ENCODE data around the gene CBX3. TPM values are rescaled to one million over a fixed set of nuclear protein-coding genes. Genes with fewer than 3 reads are reported as not detected.
"Not testable (repeated sequence)": the region's sequence is repeated elsewhere in the genome, so short reads cannot be mapped to it uniquely, and the experiment has no call there.

Gene CBX3
- polyA plus RNA-seq (ENCODE audit: insufficient read depth in 1 of 5, insufficient read length in 5 of 5, low replicate concordance in 1 of 5): 100 to 1,000 TPM; 244 to 380 (median 298) TPM
- long read RNA-seq, donor 1, transcript CBX3-202 (6 exons, 1,857 nt): major isoform, 95 of 210 reads
- long read RNA-seq, donor 1, transcript CBX3-201 (6 exons, 2,128 nt): minor isoform, 6 of 210 reads
- long read RNA-seq, donor 1, transcript CBX3-206 (3 exons, 860 nt): minor isoform, 24 of 210 reads
- long read RNA-seq, donor 1, partial matches to known transcripts: 57 of 210 reads
- long read RNA-seq, donor 1, other reads (novel, unspliced or antisense): 24 of 210 reads
- long read RNA-seq, donor 2, transcript CBX3-202 (6 exons, 1,857 nt): major isoform, 94 of 200 reads
- long read RNA-seq, donor 2, transcript CBX3-206 (3 exons, 860 nt): minor isoform, 21 of 200 reads
- long read RNA-seq, donor 2, transcript CBX3-201 (6 exons, 2,128 nt): minor isoform, 7 of 200 reads
- long read RNA-seq, donor 2, partial matches to known transcripts: 68 of 200 reads
- long read RNA-seq, donor 2, other reads (novel, unspliced or antisense): 6 of 200 reads
- long read RNA-seq, donor 3, transcript CBX3-203 (6 exons, 1,717 nt): minor isoform, 6 of 141 reads
- long read RNA-seq, donor 3, transcript CBX3-202 (6 exons, 1,857 nt): major isoform, 85 of 141 reads
- long read RNA-seq, donor 3, transcript CBX3-206 (3 exons, 860 nt): minor isoform, 13 of 141 reads
- long read RNA-seq, donor 3, partial matches to known transcripts: 32 of 141 reads
- long read RNA-seq, donor 3, other reads (novel, unspliced or antisense): 0 of 141 reads
- long read RNA-seq, donor 4, transcript CBX3-206 (3 exons, 860 nt): minor isoform, 14 of 102 reads
- long read RNA-seq, donor 4, transcript CBX3-202 (6 exons, 1,857 nt): major isoform, 48 of 102 reads
- long read RNA-seq, donor 4, partial matches to known transcripts: 31 of 102 reads
- long read RNA-seq, donor 4, other reads (novel, unspliced or antisense): 0 of 102 reads
- long read RNA-seq, donor 5, transcript CBX3-206 (3 exons, 860 nt): minor isoform, 37 of 332 reads
- long read RNA-seq, donor 5, transcript CBX3-202 (6 exons, 1,857 nt): major isoform, 103 of 332 reads
- long read RNA-seq, donor 5, partial matches to known transcripts: 179 of 332 reads
- long read RNA-seq, donor 5, other reads (novel, unspliced or antisense): 5 of 332 reads
- long read RNA-seq, donor 6, transcript CBX3-202 (6 exons, 1,857 nt): major isoform, 80 of 179 reads
- long read RNA-seq, donor 6, transcript CBX3-201 (6 exons, 2,128 nt): minor isoform, 5 of 179 reads
- long read RNA-seq, donor 6, transcript CBX3-206 (3 exons, 860 nt): minor isoform, 33 of 179 reads
- long read RNA-seq, donor 6, partial matches to known transcripts: 44 of 179 reads
- long read RNA-seq, donor 6, other reads (novel, unspliced or antisense): 14 of 179 reads
- long read RNA-seq, donor 7, transcript CBX3-202 (6 exons, 1,857 nt): major isoform, 95 of 142 reads
- long read RNA-seq, donor 7, partial matches to known transcripts: 31 of 142 reads
- long read RNA-seq, donor 7, other reads (novel, unspliced or antisense): 6 of 142 reads
- long read RNA-seq, donor 8, transcript CBX3-202 (6 exons, 1,857 nt): major isoform, 58 of 79 reads
- long read RNA-seq, donor 8, transcript CBX3-206 (3 exons, 860 nt): minor isoform, 8 of 79 reads
- long read RNA-seq, donor 8, partial matches to known transcripts: 8 of 79 reads
- long read RNA-seq, donor 8, other reads (novel, unspliced or antisense): 0 of 79 reads

GRCh38 chr7:26201247-26202018 is at the start of gene CBX3:
Gene CBX3, plus strand, starts transcription at chr7:26201745. Its CDS starts 1,254 bp downstream, at chr7:26202999.
- peak; percentile 94 to 95 for DNase-seq

- DNase-seq: peak; percentile 51 to 53
These were observed 49.4 kb upstream of the CBX3 start, which contains the start of gene NFE2L3 for GRCh38 chr7:26151953-26152781. Gene NFE2L3, plus strand, starts transcription at chr7:26152198. Its CDS starts 301 bp downstream, at chr7:26152499.

GRCh38 chr7:26152782-26153240 is 48.7 kb upstream of the CBX3 start:
- DNase-seq: not testable (repeated sequence)

GRCh38 chr7:26153241-26153822 is 48.2 kb upstream of the CBX3 start:
- DNase-seq: no peak

GRCh38 chr7:26153823-26154783 is 47.4 kb upstream of the CBX3 start:
- DNase-seq: no peak

- no peak for DNase-seq
These were observed 45.8 kb upstream of the CBX3 start for GRCh38 chr7:26155531-26156375.

- no peak for DNase-seq
These were observed 44.8 kb upstream of the CBX3 start for GRCh38 chr7:26156451-26157420.

- no peak for DNase-seq
These were observed 43.9 kb upstream of the CBX3 start for GRCh38 chr7:26157520-26158105.

GRCh38 chr7:26159243-26159642 is 42.3 kb upstream of the CBX3 start:
- DNase-seq: no peak

- DNase-seq: no peak
These were observed 40.6 kb upstream of the CBX3 start for GRCh38 chr7:26160896-26161295.

GRCh38 chr7:26162431-26162830 is 39.1 kb upstream of the CBX3 start:
- DNase-seq: no peak

- DNase-seq: not testable (repeated sequence)
These were observed 37.7 kb upstream of the CBX3 start for GRCh38 chr7:26163804-26164203.

- no peak for DNase-seq
These were observed 35.4 kb upstream of the CBX3 start for GRCh38 chr7:26165950-26166683.

All from right lung (tissue), 10 donors.